Measurements from ENCODE around the gene SLC5A10. TPM values are rescaled to one million over a fixed set of nuclear protein-coding genes. Genes with fewer than 3 reads are reported as not detected.

SLC5A10 gene
- total and polyA plus RNA-seq, 8 donors = 0.60 to 1.0 (median 0.77) TPM; not detected in 2

GRCh38 chr17:18974407-18975149, 22.6 kb downstream of the SLC5A10 start:
- Histone ChIP-seq H3K27ac (no peak overlapping the region), H3K9me3 (no peaks in the 10 kb centered on the region), H3K36me3 (peaks cover 0 to 63% of the 10 kb centered on the region in 2 donors), H3K4me3 (no peak overlapping the region), H3K4me1 (peaks cover 0 to 6% of the 10 kb centered on the region in 2 donors), H3K27me3 (no peaks in the 10 kb centered on the region)
- no peak for ATAC-seq
- DNase-seq = no peak
- intact Hi-C loops (cut with DNase I) = no loop called here
- TF ChIP-seq, protein P1, sequence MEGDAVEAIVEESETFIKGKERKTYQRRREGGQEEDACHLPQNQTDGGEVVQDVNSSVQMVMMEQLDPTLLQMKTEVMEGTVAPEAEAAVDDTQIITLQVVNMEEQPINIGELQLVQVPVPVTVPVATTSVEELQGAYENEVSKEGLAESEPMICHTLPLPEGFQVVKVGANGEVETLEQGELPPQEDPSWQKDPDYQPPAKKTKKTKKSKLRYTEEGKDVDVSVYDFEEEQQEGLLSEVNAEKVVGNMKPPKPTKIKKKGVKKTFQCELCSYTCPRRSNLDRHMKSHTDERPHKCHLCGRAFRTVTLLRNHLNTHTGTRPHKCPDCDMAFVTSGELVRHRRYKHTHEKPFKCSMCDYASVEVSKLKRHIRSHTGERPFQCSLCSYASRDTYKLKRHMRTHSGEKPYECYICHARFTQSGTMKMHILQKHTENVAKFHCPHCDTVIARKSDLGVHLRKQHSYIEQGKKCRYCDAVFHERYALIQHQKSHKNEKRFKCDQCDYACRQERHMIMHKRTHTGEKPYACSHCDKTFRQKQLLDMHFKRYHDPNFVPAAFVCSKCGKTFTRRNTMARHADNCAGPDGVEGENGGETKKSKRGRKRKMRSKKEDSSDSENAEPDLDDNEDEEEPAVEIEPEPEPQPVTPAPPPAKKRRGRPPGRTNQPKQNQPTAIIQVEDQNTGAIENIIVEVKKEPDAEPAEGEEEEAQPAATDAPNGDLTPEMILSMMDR (IDR thresholded peaks at IDR 0.05) = no peak

DNA sequence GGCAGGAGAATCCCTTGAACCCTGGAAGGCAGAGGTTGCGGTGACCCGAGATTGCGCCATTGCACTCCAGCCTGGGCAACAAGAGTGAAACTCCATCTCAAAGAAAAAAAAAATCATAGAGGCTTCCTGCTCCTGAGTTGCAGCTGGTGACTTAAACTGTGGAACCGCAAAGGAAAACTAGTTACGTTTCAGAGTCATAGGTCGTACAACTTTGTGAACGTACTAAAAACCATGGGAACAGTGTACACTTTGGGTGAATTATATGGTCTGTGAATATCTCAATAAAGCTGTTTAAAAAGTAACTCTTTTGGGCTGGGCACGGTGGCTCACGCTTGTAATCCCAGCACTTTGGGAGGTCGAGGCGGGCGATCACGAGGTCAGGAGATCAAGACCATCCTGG, 23.6 kb downstream of the SLC5A10 start:
- TF ChIP-seq, protein P1 (IDR thresholded peaks at IDR 0.05) = no peak
- DNase-seq (no peak), ATAC-seq (no peak)
- Histone ChIP-seq H3K27me3 (no peaks in the 10 kb centered on the region), H3K4me1 (no peaks in the 10 kb centered on the region), H3K9me3 (no peaks in the 10 kb centered on the region), H3K4me3 (no peak overlapping the region), H3K36me3 (peaks cover 0 to 64% of the 10 kb centered on the region in 2 donors), H3K27ac (no peak overlapping the region)
- intact Hi-C loops (cut with DNase I) = no loop called here

DNA sequence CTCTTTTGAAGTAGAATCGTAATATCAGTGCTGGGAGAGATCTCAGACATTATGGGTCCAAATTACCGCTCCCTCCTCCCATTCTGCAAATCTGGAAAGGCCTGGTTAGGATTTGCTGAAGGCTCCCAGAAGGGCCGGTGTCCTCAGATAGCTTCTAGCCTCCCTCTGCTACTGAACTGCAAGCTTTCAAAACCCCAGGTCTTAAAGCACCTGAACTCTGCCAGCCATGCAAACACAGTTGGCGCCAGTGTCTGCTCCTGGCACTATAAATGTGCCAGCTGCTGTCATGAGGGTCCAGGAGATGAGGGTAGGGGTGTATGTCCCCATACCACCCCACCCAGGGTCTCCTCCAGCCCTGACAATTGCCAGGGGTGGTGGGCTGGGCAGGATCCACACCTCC, 24.2 kb downstream of the SLC5A10 start:
- DNase-seq = no peak
- Histone ChIP-seq H3K27ac (no peak overlapping the region), H3K9me3 (no peaks in the 10 kb centered on the region), H3K4me3 (no peak overlapping the region), H3K36me3 (peaks cover 0 to 60% of the 10 kb centered on the region in 2 donors), H3K27me3 (no peaks in the 10 kb centered on the region), H3K4me1 (no peaks in the 10 kb centered on the region)
- intact Hi-C loops (cut with DNase I) = no loop called here
- no peak for ATAC-seq
- TF ChIP-seq, protein P1 (IDR thresholded peaks at IDR 0.05) = no peak

DNA sequence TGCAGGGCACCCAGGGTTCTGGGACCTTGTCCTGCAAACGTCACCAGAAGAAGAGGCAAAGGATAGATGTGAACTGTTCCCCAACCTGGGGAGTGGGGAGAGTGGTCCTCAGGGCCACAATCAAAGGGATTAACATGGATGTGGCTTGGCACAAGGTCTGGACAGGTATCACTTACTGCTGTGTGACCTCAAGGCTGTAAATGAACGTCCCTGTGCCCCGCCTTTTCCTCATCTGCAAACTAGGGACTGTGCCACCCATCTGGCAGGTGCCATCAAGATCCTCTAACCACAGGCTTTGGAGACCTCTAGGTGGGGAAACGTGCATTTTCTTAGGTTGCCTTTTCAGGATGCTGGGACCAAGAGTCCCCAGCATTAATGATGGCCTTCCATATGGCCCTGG, 25.1 kb downstream of the SLC5A10 start:
- TF ChIP-seq, protein P1 (IDR thresholded peaks at IDR 0.05) = no peak

DNA sequence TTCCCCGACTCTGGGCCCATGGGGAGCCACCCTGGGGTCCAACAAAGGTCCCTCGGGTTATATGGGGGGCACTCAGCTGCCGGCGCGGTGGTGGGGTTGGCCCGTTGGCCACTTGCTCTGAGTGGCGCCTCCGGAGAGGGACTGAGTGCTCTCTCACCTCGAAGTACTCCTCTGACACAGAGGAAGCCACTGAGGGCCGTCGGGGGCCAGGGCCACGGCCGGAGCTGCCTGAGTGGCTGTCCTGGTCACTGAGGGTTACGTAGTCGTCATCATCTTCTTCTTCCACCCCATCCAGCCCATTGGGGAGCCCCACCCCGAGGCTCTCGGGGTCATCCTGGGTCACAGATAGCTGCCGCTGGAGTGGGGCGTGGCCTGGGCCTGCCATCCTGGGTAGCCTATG, 25.7 kb downstream of the SLC5A10 start:
- Histone ChIP-seq H3K27ac (no peak overlapping the region), H3K27me3 (no peaks in the 10 kb centered on the region), H3K4me3 (no peak overlapping the region), H3K36me3 (peaks cover 0 to 49% of the 10 kb centered on the region in 2 donors), H3K4me1 (no peaks in the 10 kb centered on the region), H3K9me3 (no peaks in the 10 kb centered on the region)
- TF ChIP-seq, protein P1 (IDR thresholded peaks at IDR 0.05) = no peak
- DNase-seq = peak in 1 of 4 donors; percentile 69
- no peak for ATAC-seq
- intact Hi-C loops (cut with DNase I) = no loop called here

More for the DNA sequence above, 25.1 kb downstream of the SLC5A10 start:
- no peak overlapping the region for H3K4me3 ChIP-seq
- ATAC-seq = no peak
- no peaks in the 10 kb centered on the region for H3K4me1 ChIP-seq
- no peaks in the 10 kb centered on the region for H3K9me3 ChIP-seq
- intact Hi-C loops (cut with DNase I) = no loop called here
- no peak for DNase-seq
- H3K36me3 ChIP-seq = peaks cover 0 to 52% of the 10 kb centered on the region in 2 donors
- no peaks in the 10 kb centered on the region for H3K27me3 ChIP-seq
- no peak overlapping the region for H3K27ac ChIP-seq

Data from left lung (tissue), 10 donors.